WERI-Rb-1 (cell line): ENCODE measurements around the gene LRR1.

ENCODE experiments used
- DNase-seq: peaks from one replicate; pipeline ENCODE4 v3.0.0-alpha.2; 2020
- H3K27ac ChIP-seq: fragments of 250-450 bp; sonication (Bioruptor Pico); 2 replicates; pipeline ENCODE4 v1.5.1; 2020; ENCODE audit warnings: mild to moderate bottlenecking, moderate library complexity
- H3K27me3 ChIP-seq: fragments of 250-450 bp; sonication (Bioruptor Pico); 2 replicates; pipeline ENCODE4 v1.5.1; 2021; ENCODE audit warnings: mild to moderate bottlenecking, low read depth, moderate library complexity; ENCODE audit not compliant: insufficient read depth, severe bottlenecking
- H3K36me3 ChIP-seq: fragments of 250-450 bp; sonication (Bioruptor Pico); 2 replicates; pipeline ENCODE4 v1.5.1; 2020; ENCODE audit warnings: mild to moderate bottlenecking, moderate library complexity
- H3K4me3 ChIP-seq: 2 replicates; pipeline ENCODE4 v1.5.1; 2011; ENCODE audit warnings: low read depth, mild to moderate bottlenecking, control low read depth, low read length
- H3K9me3 ChIP-seq: fragments of 250-450 bp; sonication (Bioruptor Pico); 2 replicates; pipeline ENCODE4 v1.5.1; 2021; ENCODE audit warnings: mild to moderate bottlenecking, moderate library complexity; ENCODE audit not compliant: severe bottlenecking
- CTCF ChIP-seq: IDR thresholded peaks from 2 replicates; pipeline ENCODE4 v1.5.1; 2011; ENCODE audit warnings: low read depth, mild to moderate bottlenecking, control low read depth, inconsistent platforms, low read length

The LRR1 gene

GRCh38 chr14:49634547-49635334, 36.0 kb downstream of the LRR1 start, which contains the start of gene DNAAF2:
DNAAF2 (minus strand) TSS chr14:49635244; CDS start chr14:49635149, 95 bp downstream.
- no peak for TF ChIP-seq CTCF
- peak; percentile 66 for DNase-seq

GRCh38 chr14:49636866-49637265, 38.1 kb downstream of the LRR1 start:
- Histone ChIP-seq H3K27me3 (no peaks in the 10 kb centered on the region), H3K9me3 (no peaks in the 10 kb centered on the region), H3K36me3 (peaks cover 27% of the 10 kb centered on the region), H3K27ac (no peak overlapping the region), H3K4me3 (no peak overlapping the region)
- TF ChIP-seq CTCF = no peak
- DNase-seq = no peak

More at GRCh38 chr14:49634547-49635334, 36.0 kb downstream of the LRR1 start, which contains the start of gene DNAAF2:
- Histone ChIP-seq H3K27me3 (no peaks in the 10 kb centered on the region), H3K27ac (peak within 1 kb of the TSS; percentile 89), H3K36me3 (peaks cover 31% of the 10 kb centered on the region), H3K4me3 (peak within 1 kb of the TSS; percentile 85), H3K9me3 (no peaks in the 10 kb centered on the region)

GRCh38 chr14:49637534-49638078, 38.9 kb downstream of the LRR1 start:
- Histone ChIP-seq H3K27ac (no peak overlapping the region), H3K27me3 (no peaks in the 10 kb centered on the region), H3K4me3 (no peak overlapping the region), H3K9me3 (no peaks in the 10 kb centered on the region), H3K36me3 (peaks cover 27% of the 10 kb centered on the region)
- TF ChIP-seq CTCF = no peak
- no peak for DNase-seq

GRCh38 chr14:49640540-49641417, 42.0 kb downstream of the LRR1 start:
- Histone ChIP-seq H3K36me3 (peaks cover 34% of the 10 kb centered on the region), H3K27ac (no peak overlapping the region), H3K27me3 (no peaks in the 10 kb centered on the region), H3K9me3 (no peaks in the 10 kb centered on the region), H3K4me3 (no peak overlapping the region)
- TF ChIP-seq CTCF = no peak
- DNase-seq = no peak

- Histone ChIP-seq H3K27ac (peak overlapping the region; percentile 19), H3K9me3 (no peaks in the 10 kb centered on the region), H3K27me3 (no peaks in the 10 kb centered on the region), H3K36me3 (peaks cover 33% of the 10 kb centered on the region), H3K4me3 (no peak overlapping the region)
- no peak for TF ChIP-seq CTCF
- peak; percentile 28 for DNase-seq
Observed at GRCh38 chr14:49641697-49642129, 43.0 kb downstream of the LRR1 start.
